Duodenal mucosa (tissue), 2 donors: ENCODE data around the gene ZNHIT6.
"Not testable (repeated sequence)": the region's sequence is repeated elsewhere in the genome, so short reads cannot be mapped to it uniquely, and the experiment has no call there.

Source experiments
- H3K27ac ChIP-seq: one replicate; pipeline ENCODE4 v1.7.0; 2013; ENCODE audit warnings: low read depth, low read length
- H3K27me3 ChIP-seq, 2 donors: one replicate each; pipeline ENCODE4 v1.7.0; 2013; ENCODE audit warnings: low read length in 2 of 2, control low read depth in 1 of 2; ENCODE audit not compliant: insufficient read depth in 2 of 2, control insufficient read depth in 1 of 2
- H3K36me3 ChIP-seq, 2 donors: one replicate each; pipeline ENCODE4 v1.7.0; 2013; ENCODE audit warnings: low read length in 2 of 2, control low read depth in 1 of 2; ENCODE audit not compliant: insufficient read depth in 2 of 2, control insufficient read depth in 1 of 2
- H3K4me1 ChIP-seq, 2 donors: one replicate each; pipeline ENCODE4 v1.7.0; 2013; ENCODE audit warnings: low read length in 2 of 2, control low read depth in 1 of 2; ENCODE audit not compliant: insufficient read depth in 2 of 2, control insufficient read depth in 1 of 2
- H3K4me3 ChIP-seq, 2 donors: one replicate each; pipeline ENCODE4 v1.7.0; 2013; ENCODE audit warnings: low read length in 2 of 2, low read depth in 1 of 2
- H3K9ac ChIP-seq, 2 donors: one replicate each; pipeline ENCODE4 v1.7.0; 2013; ENCODE audit warnings: low read length in 2 of 2, low read depth in 1 of 2
- H3K9me3 ChIP-seq, 2 donors: one replicate each; pipeline ENCODE4 v1.7.0; 2013; ENCODE audit warnings: low read length in 2 of 2, control low read depth in 1 of 2; ENCODE audit not compliant: control insufficient read depth in 1 of 2

Gene ZNHIT6

DNA sequence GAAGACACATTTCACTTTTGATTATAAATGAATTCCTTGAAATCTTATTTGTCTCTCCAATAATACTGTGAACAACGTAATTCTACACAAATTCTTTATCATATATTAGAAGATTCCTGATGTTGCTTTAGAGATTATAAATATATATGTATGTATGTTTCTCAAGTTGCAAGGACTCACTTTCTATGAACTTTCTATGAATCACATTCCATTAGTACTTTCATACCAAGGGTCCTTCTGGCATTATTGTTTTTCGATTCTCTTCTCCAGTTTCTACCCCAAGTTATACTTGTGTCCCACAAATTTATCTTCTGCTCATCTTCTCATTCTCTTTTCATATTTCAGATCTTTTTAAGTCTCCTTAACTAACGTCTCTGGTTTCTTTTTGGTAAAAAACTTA, 55.9 kb downstream of the ZNHIT6 start:
- Histone ChIP-seq H3K9ac (no peak overlapping the region), H3K36me3 (peaks cover 6 to 14% of the 10 kb centered on the region in 2 donors), H3K27me3 (no peaks in the 10 kb centered on the region), H3K4me3 (no peak overlapping the region), H3K27ac (no peak overlapping the region), H3K9me3 (no peaks in the 10 kb centered on the region), H3K4me1 (no peaks in the 10 kb centered on the region)

DNA sequence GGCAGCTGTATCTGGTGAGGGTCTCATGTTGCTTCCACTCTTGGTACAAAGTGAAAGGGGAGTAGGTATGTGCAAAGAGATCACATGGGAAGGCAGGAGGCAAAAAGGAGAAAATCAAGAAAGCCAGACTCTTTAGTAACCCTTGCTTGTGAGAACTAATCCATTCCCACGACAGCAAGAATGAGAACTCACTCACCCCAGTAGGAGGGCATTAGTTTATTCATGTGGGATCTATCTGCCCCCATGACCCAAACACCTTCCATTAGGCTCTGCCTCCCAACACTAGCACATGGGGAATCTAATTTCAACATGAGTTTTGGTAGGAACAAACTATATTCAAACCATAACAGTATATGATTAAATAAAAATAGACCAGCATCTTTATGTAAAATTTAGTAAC, 57.6 kb downstream of the ZNHIT6 start:
- no peaks in the 10 kb centered on the region for H3K4me1 ChIP-seq
- no peak overlapping the region for H3K9ac ChIP-seq
- H3K27ac ChIP-seq: no peak overlapping the region
- H3K4me3 ChIP-seq: no peak overlapping the region
- H3K9me3 ChIP-seq: no peaks in the 10 kb centered on the region
- H3K36me3 ChIP-seq: peaks cover 6 to 11% of the 10 kb centered on the region in 2 donors
- H3K27me3 ChIP-seq: no peaks in the 10 kb centered on the region

DNA sequence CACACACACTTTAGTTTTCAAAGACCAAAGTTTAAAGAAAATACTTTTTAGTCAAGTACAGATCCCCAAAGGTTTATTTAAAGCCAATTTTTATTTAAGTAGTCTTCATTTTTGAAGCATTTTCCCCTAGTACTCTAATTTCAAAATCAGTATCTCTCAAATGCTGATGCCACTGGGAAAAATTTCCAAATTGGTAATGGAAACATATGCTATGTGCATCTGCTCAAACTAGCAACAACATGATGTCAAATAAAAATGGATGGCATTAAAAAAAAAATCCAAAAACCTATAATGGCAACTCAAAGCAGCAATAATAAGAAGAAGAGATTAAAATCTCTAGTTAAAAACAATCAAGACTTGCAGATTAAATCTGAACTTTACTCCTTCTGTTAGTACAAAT, 58.6 kb downstream of the ZNHIT6 start:
- no peak overlapping the region for H3K9ac ChIP-seq
- H3K36me3 ChIP-seq: peaks cover 6 to 11% of the 10 kb centered on the region in 2 donors
- H3K4me3 ChIP-seq: no peak overlapping the region
- no peaks in the 10 kb centered on the region for H3K4me1 ChIP-seq
- H3K27me3 ChIP-seq: no peaks in the 10 kb centered on the region
- no peaks in the 10 kb centered on the region for H3K9me3 ChIP-seq
- no peak overlapping the region for H3K27ac ChIP-seq

DNA sequence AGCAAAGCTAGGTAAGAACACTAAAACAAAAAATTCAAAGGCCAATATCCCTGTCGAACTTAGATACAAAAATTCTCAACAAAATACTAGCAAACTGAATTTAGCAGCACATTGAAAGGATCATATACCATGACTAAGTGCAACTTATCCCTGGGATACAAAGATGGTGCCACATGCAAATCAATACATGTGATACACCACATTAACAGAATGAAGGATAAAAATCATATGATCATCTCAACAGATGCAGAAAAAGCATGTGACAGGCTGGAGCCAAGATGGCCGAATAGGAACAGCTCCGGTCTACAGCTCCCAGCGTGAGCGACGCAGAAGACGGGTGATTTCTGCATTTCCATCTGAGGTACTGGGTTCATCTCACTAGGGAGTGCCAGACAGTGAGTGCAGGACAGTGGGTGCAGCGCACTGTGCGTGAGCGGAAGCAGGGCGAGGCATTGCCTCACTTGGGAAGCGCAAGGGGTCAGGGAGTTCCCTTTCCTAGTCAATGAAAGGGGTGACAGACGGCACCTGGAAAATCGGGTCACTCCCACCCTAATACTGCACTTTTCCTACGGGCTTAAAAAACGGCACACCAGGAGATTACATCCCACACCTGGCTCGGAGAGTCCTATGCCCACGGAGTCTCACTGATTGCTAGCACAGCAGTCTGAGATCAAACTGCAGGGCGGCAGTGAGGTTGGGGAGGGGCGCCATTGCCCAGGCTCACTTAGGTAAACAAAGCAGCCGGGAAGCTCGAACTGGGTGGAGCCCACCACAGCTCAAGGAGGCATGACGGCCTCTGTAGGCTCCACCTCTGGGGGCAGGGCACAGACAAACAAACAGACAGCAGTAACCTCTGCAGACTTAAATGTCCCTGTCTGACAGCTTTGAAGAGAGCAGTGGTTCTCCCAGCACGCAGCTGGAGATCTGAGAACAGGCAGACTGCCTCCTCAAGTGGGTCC, 66.4 kb downstream of the ZNHIT6 start:
- peaks cover 9 to 11% of the 10 kb centered on the region in 2 donors for H3K9me3 ChIP-seq
- not testable (repeated sequence) for H3K27ac ChIP-seq, H3K9ac ChIP-seq, H3K27me3 ChIP-seq, H3K36me3 ChIP-seq, H3K4me1 ChIP-seq, H3K4me3 ChIP-seq

DNA sequence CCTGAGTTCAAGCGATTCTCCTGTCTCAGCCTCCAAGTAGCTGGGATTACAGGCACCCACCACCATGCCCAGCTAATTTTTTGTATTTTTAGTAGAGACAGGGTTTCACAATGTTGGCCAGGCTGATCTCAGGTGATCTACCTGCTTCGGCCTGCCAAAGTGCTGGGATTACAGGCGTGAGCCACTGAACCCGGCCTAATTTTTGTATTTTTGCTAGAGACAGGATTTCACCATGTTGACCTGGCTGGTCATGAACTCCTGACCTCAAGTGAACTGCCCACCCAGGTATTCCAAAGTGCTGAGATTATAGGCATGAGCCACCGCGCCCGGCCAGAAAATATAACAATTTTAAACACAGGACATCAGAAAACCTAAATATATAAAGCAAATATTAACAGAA, 68.3 kb downstream of the ZNHIT6 start:
- H3K27me3 ChIP-seq, H3K4me3 ChIP-seq, H3K4me1 ChIP-seq, H3K27ac ChIP-seq, H3K9ac ChIP-seq: not testable (repeated sequence)
- Histone ChIP-seq H3K36me3 (peaks cover 0 to 12% of the 10 kb centered on the region in 2 donors), H3K9me3 (peaks cover 9 to 11% of the 10 kb centered on the region in 2 donors)

DNA sequence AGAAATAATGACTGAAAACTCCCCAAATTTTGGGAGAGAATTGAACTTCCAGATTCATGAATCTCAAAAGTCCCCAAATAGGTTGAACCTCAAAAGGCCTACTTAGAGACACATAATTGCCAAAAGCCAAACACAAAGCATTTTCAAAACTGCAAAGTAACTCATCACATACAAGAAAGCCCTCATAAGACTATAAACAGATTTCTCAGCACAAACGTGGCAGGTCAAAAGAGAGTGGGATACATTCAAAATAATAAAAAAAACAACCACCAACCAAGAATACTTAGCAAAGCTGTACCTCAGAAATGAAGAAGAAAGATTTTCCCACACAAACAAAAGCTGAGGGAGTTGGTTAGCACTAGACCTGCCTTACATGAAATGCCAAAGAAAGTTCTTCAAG, 69.8 kb downstream of the ZNHIT6 start:
- Histone ChIP-seq H3K27me3 (no peaks in the 10 kb centered on the region), H3K27ac (no peak overlapping the region), H3K36me3 (peaks cover 0 to 12% of the 10 kb centered on the region in 2 donors), H3K4me3 (no peak overlapping the region), H3K9me3 (peaks cover 9 to 11% of the 10 kb centered on the region in 2 donors), H3K4me1 (no peaks in the 10 kb centered on the region), H3K9ac (no peak overlapping the region)

DNA sequence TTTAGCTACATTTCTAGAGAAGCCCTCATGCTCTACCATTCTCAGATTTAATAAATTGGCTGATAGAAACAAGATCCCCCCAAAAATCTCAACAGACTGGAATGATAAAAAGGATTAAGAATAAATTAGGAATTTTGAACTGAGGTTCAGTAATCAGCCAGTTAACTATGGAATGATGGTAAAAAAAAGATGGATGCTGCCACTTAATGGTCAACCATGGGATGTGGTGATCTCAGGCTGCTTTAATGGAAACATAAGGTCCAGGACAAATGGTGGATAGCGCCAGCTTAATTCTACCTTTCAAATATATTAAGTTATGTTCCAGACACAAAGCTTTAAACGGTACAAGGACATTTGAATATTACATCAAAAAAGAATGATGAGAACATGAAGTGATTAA, 77.7 kb downstream of the ZNHIT6 start:
- Histone ChIP-seq H3K9me3 (no peaks in the 10 kb centered on the region), H3K27ac (no peak overlapping the region), H3K4me3 (no peak overlapping the region), H3K4me1 (no peaks in the 10 kb centered on the region), H3K27me3 (no peaks in the 10 kb centered on the region), H3K9ac (no peak overlapping the region), H3K36me3 (no peaks in the 10 kb centered on the region)

DNA sequence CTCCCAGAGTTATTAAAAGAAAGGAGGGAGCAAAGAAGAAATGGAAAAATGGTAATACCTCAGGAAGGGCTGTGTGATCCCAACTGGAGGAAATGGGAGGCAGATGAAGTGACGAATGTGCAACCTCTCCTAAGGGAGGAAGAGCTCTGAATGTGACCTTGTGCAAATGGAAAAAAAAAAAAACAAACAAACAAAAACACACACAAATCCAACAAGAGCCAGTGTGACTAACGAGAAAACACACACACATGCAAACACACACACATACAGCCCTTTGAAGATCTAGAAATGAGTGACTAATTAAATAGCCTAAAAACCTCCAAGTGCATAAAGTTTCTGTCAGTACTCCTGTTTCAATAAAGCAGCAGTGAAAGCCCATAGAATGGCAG, 78.7 kb downstream of the ZNHIT6 start:
- no peaks in the 10 kb centered on the region for H3K27me3 ChIP-seq
- H3K9me3 ChIP-seq: no peaks in the 10 kb centered on the region
- H3K27ac ChIP-seq: no peak overlapping the region
- no peaks in the 10 kb centered on the region for H3K4me1 ChIP-seq
- no peak overlapping the region for H3K4me3 ChIP-seq
- no peak overlapping the region for H3K9ac ChIP-seq
- no peaks in the 10 kb centered on the region for H3K36me3 ChIP-seq

DNA sequence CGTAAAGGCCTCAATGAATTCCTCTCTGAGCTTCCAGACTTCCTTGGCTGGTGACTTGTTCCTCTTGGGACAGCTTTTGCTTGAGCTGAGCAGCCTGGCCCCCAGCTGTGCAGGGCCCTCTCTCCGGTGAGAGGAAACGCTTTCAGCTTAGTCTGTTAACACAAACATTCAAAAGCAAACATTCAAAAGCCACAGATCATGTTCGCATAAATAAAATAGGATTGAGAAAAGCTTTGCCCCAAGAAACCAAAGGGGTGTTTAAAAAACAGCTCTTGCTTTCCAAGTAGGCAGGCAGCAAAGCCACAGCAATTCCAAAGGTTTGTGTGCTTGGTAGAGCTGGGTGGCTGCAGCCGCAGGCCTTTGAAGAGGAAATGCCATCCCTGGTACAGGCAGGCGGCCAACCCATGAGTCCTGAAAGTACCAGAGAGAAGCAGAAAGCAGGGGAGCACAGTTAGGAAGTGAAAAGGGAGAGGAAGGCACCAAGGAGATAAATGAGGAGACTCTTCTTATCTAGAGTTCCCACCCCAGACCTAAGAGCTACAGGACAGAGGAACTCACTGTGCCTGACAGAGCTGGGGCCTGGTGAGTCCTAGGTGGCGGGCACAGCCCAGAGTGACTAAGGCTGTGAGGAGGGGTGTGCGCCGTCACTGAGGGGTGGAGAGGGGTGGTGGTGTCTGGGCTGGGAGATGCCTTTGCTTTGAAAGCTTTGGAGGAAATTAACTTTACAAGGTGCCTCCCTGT, 79.3 kb downstream of the ZNHIT6 start:
- Histone ChIP-seq H3K9ac (no peak overlapping the region), H3K27ac (no peak overlapping the region), H3K27me3 (no peaks in the 10 kb centered on the region), H3K4me1 (no peaks in the 10 kb centered on the region), H3K4me3 (no peak overlapping the region), H3K9me3 (no peaks in the 10 kb centered on the region), H3K36me3 (no peaks in the 10 kb centered on the region)

DNA sequence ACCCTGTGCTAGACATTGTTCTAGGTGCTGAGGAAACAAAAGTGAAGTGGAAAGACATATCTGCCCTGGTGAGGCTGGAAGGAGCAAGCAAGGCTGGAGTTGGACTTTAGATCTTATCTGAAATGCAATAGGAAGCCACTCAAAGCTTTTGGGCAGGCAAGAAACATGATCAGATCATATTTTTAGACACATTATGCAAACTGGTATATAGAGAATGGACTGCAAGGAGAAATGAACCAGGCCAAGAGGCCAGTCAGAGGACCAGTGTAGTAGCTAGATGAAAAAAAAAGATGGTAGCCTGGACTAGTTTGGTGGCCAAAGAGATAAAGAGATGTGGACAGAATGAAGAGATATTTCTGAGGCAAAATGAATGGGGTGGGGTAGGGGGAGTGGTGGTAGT, 81.4 kb downstream of the ZNHIT6 start:
- H3K9me3 ChIP-seq: no peaks in the 10 kb centered on the region
- no peak overlapping the region for H3K9ac ChIP-seq
- H3K4me3 ChIP-seq: no peak overlapping the region
- H3K27me3 ChIP-seq: no peaks in the 10 kb centered on the region
- no peak overlapping the region for H3K27ac ChIP-seq
- H3K4me1 ChIP-seq: no peaks in the 10 kb centered on the region
- H3K36me3 ChIP-seq: peaks cover 0 to 4% of the 10 kb centered on the region in 2 donors
